Retinal pigment epithelial cell (primary cell): Measurements from ENCODE around the gene ARFIP1.

ENCODE experiments used
- DNase-seq: peaks from one replicate; pipeline ENCODE4 v3.0.0-alpha.2; 2010; ENCODE audit warnings: low read depth
- H3K4me3 ChIP-seq: 2 replicates; pipeline ENCODE4 v1.5.1; 2011; ENCODE audit warnings: mild to moderate bottlenecking, low read length, control low read depth, moderate library complexity
- TF ChIP-seq, protein P1 (sequence below): conservative IDR thresholded peaks from 2 replicates; pipeline ENCODE4 v1.5.1; 2011; ENCODE audit warnings: low read depth, low read length, control low read depth, inconsistent platforms

Gene ARFIP1

GRCh38 chr4:152779513-152780266 is at the start of gene ARFIP1, which contains the start of gene TIGD4:
TSS of gene ARFIP1 (plus strand) at chr4:152779954. CDS start at chr4:152829634, 49,680 bp downstream.
TSS of gene TIGD4 (minus strand) at chr4:152779730. CDS start at chr4:152771004, 8,726 bp downstream.
- peak; percentile 87 for DNase-seq
- TF ChIP-seq, protein P1, sequence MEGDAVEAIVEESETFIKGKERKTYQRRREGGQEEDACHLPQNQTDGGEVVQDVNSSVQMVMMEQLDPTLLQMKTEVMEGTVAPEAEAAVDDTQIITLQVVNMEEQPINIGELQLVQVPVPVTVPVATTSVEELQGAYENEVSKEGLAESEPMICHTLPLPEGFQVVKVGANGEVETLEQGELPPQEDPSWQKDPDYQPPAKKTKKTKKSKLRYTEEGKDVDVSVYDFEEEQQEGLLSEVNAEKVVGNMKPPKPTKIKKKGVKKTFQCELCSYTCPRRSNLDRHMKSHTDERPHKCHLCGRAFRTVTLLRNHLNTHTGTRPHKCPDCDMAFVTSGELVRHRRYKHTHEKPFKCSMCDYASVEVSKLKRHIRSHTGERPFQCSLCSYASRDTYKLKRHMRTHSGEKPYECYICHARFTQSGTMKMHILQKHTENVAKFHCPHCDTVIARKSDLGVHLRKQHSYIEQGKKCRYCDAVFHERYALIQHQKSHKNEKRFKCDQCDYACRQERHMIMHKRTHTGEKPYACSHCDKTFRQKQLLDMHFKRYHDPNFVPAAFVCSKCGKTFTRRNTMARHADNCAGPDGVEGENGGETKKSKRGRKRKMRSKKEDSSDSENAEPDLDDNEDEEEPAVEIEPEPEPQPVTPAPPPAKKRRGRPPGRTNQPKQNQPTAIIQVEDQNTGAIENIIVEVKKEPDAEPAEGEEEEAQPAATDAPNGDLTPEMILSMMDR: peak; percentile 36
- H3K4me3 ChIP-seq: peak within 1 kb of the TSS; percentile 76

DNA sequence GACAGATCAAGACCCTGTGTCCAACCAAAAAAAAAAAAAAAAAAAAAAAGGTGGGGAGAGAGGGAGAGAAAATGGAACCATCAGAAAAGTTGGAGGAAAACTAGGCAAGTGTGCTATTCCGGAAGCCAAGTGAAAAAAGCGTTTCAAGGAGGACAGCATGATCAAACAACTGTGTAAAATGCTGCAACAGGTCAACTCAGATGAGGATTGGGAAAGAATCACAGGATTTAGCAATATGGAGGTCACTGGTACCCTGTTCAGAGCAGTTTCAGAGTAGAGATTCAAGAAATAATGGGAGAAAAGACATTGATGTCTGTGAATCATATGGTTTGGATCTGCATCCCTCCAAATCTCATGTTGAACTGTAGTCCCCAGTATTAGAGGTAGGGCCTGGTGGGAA is 47.8 kb upstream of the ARFIP1 start:
- no peak overlapping the region for H3K4me3 ChIP-seq
- TF ChIP-seq, protein P1: no peak
- DNase-seq: no peak

- TF ChIP-seq, protein P1: no peak
- no peak overlapping the region for H3K4me3 ChIP-seq
- no peak for DNase-seq
Observed at GRCh38 chr4:152734015-152734698, 45.6 kb upstream of the ARFIP1 start.

DNA sequence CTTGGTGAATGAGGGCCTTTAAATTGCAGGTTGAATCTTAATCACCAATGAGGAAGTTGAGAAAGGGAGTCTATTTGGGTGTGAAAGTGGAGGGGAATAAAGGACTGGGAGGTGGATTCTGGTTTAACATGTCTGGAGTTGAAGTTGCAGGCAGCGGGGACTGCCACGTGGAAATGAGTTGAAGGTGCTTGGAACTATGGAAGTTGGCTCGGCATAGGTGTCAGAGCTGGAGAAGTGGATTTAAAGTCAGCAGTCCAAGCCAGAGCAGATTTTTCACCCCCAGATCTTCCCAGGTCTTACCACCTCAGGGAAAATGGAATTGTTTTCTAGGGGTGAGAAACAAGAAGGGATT is 45.1 kb upstream of the ARFIP1 start:
- DNase-seq: no peak
- TF ChIP-seq, protein P1: no peak
- no peak overlapping the region for H3K4me3 ChIP-seq

DNA sequence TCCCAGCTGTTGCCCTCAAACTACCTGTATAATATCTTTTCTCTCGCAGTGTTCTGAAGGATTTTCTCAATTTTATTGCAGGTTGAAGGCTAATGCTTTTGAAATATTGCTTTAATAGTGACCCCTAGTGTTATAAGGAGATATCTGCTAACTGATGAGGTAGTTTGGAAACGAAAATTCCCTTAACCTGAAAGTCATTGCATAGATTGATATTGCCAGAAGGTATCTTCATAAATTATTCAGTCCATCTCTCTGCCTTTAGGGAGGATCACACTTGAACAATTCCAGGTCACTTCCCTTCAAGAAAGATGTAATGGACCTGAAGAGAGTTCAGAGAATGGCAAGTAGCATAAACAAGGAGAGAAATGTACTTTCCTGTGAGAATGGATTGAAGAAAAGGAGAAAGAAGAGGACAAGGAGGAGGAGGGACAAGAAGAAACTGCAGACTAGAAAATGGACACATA is 44.3 kb upstream of the ARFIP1 start:
- H3K4me3 ChIP-seq: no peak overlapping the region
- TF ChIP-seq, protein P1: peak; percentile 59
- DNase-seq: no peak

GRCh38 chr4:152735906-152736305 is 43.8 kb upstream of the ARFIP1 start:
- DNase-seq: no peak
- TF ChIP-seq, protein P1: no peak
- H3K4me3 ChIP-seq: no peak overlapping the region
